Liver (tissue), 9 donors: Measurements from ENCODE around the gene RASGRP3. TPM values are rescaled to one million over a fixed set of nuclear protein-coding genes. Genes with fewer than 3 reads are reported as not detected.

Experiments used
- DNase-seq: peaks from one replicate; pipeline ENCODE4 v3.0.0-alpha.2; 2017; ENCODE audit warnings: low spot score
- H3K27ac ChIP-seq, 2 donors: one replicate each; pipeline ENCODE4 v1.7.0; 2013; ENCODE audit warnings: inconsistent platforms in 2 of 2, low read length in 2 of 2, control low read depth in 1 of 2, low read depth in 1 of 2, mild to moderate bottlenecking in 1 of 2
- H3K27me3 ChIP-seq, 4 donors: one replicate each; pipeline versions ENCODE4 v1.6.1 to v1.7.0; 2013; ENCODE audit warnings: low read length in 3 of 4, inconsistent platforms in 1 of 4, mild to moderate bottlenecking in 1 of 4, moderate library complexity in 1 of 4; ENCODE audit not compliant: control insufficient read depth in 4 of 4, insufficient read depth in 4 of 4
- H3K36me3 ChIP-seq, 4 donors: one replicate each; pipeline versions ENCODE4 v1.6.1 to v1.7.0; 2013; ENCODE audit warnings: low read length in 3 of 4, mild to moderate bottlenecking in 3 of 4, low read depth in 1 of 4, moderate library complexity in 1 of 4; ENCODE audit not compliant: control insufficient read depth in 4 of 4, insufficient read depth in 3 of 4
- H3K4me1 ChIP-seq, 4 donors: one replicate each; pipeline versions ENCODE4 v1.6.1 to v1.7.0; 2013; ENCODE audit warnings: low read length in 3 of 4, mild to moderate bottlenecking in 3 of 4, moderate library complexity in 1 of 4; ENCODE audit not compliant: control insufficient read depth in 4 of 4, insufficient read depth in 4 of 4
- H3K4me3 ChIP-seq, 3 donors: one replicate each; pipeline versions ENCODE4 v1.6.1 to v1.7.0; 2013; ENCODE audit warnings: low read length in 3 of 3, control low read depth in 1 of 3, low read depth in 1 of 3, mild to moderate bottlenecking in 1 of 3
- H3K9ac ChIP-seq, 2 donors: one replicate each; pipeline ENCODE4 v1.7.0; 2013; ENCODE audit warnings: low read length in 2 of 2, mild to moderate bottlenecking in 2 of 2, moderate library complexity in 2 of 2, control low read depth in 1 of 2, low read depth in 1 of 2
- H3K9me3 ChIP-seq, 4 donors: one replicate each; pipeline versions ENCODE4 v1.6.1 to v1.7.0; 2013; ENCODE audit warnings: low read length in 3 of 4; ENCODE audit not compliant: control insufficient read depth in 4 of 4
- ATF3 ChIP-seq: IDR thresholded peaks from 2 replicates; pipeline ENCODE4 v1.6.1; 2016; ENCODE audit warnings: antibody characterized with exemption
- FOXA2 ChIP-seq: IDR thresholded peaks from 2 replicates; pipeline ENCODE4 v1.6.1; 2016; ENCODE audit warnings: antibody characterized with exemption
- GABPA ChIP-seq, 2 donors: IDR thresholded peaks in 1 of 2; conservative IDR thresholded peaks in 1 of 2; 2 replicates each; pipeline ENCODE4 v1.6.1; 2016; ENCODE audit warnings: antibody characterized with exemption in 2 of 2, mild to moderate bottlenecking in 1 of 2, moderate library complexity in 1 of 2
- HNF4A ChIP-seq, 2 donors: conservative IDR thresholded peaks; 2 replicates each; pipeline ENCODE4 v1.6.1; 2016; ENCODE audit warnings: antibody characterized with exemption in 2 of 2, mild to moderate bottlenecking in 2 of 2
- MAX ChIP-seq: IDR thresholded peaks from 2 replicates; pipeline ENCODE4 v1.6.1; 2016; ENCODE audit warnings: antibody characterized with exemption
- RAD21 ChIP-seq, 2 donors: IDR thresholded peaks; 2 replicates each; pipeline ENCODE4 v1.6.1; 2016; ENCODE audit warnings: antibody characterized with exemption in 2 of 2, mild to moderate bottlenecking in 2 of 2
- REST ChIP-seq: IDR thresholded peaks from 2 replicates; pipeline ENCODE4 v1.6.1; 2016; ENCODE audit warnings: antibody characterized with exemption, mild to moderate bottlenecking
- RXRA ChIP-seq, 2 donors: IDR thresholded peaks; 2 replicates each; pipeline ENCODE4 v1.6.1; 2017 to 2018; ENCODE audit warnings: antibody characterized with exemption in 2 of 2, mild to moderate bottlenecking in 1 of 2
- SP1 ChIP-seq: IDR thresholded peaks from 2 replicates; pipeline ENCODE4 v1.6.1; 2018; ENCODE audit warnings: antibody characterized with exemption, mild to moderate bottlenecking
- TAF1 ChIP-seq: conservative IDR thresholded peaks from 2 replicates; pipeline ENCODE4 v1.6.1; 2016; ENCODE audit warnings: antibody characterized with exemption, mild to moderate bottlenecking
- WGBS: extraction: QIAGEN DNeasy Blood & Tissue Kit; methylation state at CpG from one replicate; pipeline ENCODE4 v1.1.7; 2013; 5-methylcytosine and 5-hydroxymethylcytosine counted together
- polyA plus RNA-seq, 2 donors: library from polyadenylated mRNA; stranded (reverse) in 1 of 2; unstranded in 1 of 2; fragments of 200-250 nt in 1 of 2; fragments of >200 nt in 1 of 2; fragmentation: Nextera tagmentation in 1 of 2; extraction: Ambion mirVana in 1 of 2; gene quantifications; one replicate each; pipeline versions ENCODE4 v1.2.1 to v1.2.3, GENCODE V29; 2013 to 2015
- total RNA-seq, 2 donors: library from RNA; depleted of rRNA; stranded (reverse); fragments of >200 nt; gene quantifications; one replicate each; pipeline ENCODE4 v1.2.3, GENCODE V29; 2014
- TF ChIP-seq, protein P1 (sequence below): IDR thresholded peaks from 2 replicates; pipeline ENCODE4 v1.6.1; 2016; ENCODE audit warnings: antibody characterized with exemption
- TF ChIP-seq, protein P2 (sequence below): fragments of 150-350 bp; IDR thresholded peaks from 2 replicates; pipeline ENCODE4 v1.5.1; 2017; ENCODE audit warnings: improper control_type of control experiment, low read depth, low read length; ENCODE audit not compliant: missing input control
- donor health status: healthy.
- donor health status: healthy.
- donor health status: healthy.
- donor health status: healthy.
- donor health status: healthy.

The RASGRP3 gene
- total and polyA plus RNA-seq, 4 donors = 1.8 to 9.9 (median 7.0) TPM

DNA sequence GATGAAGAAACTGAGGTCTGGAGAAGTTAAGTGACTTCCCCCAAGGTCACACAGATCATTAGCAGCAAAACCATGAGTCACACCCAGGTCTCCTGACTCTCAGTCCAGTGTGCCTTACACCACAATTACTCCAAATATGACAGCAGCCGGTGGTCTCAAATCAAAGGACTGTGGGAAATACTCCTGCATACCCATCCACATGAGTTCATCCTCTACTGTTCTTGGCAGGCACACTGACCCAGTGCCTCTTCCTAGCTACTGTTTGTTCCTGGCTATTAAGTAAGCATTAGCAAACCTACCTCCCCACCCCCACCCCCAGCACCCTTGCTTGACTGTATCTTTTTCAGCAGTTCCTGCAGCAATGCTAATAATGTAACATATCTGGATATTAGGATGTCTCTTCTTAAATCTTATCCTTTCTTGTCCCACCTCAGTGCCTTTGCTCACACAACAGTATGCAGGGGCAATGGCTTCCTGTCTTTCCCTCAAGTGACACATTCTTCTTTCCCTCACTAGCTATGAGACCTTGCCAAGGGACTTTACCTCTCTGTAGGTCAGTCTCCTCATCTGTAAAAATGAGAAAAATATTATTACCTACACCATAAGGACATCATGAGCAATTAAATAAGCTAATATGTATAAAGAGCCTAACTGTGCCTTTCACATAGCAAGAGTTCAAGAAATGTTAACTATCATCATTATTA lies 76.5 kb downstream of the RASGRP3 start:
- no peak overlapping the region for H3K9ac ChIP-seq
- WGBS = 41% methylated on average over 1 of the region's 1 CpG
- no peaks in the 10 kb centered on the region for H3K36me3 ChIP-seq
- no peaks in the 10 kb centered on the region for H3K27me3 ChIP-seq
- H3K27ac ChIP-seq = no peak overlapping the region
- peak in 1 of 2 donors; percentile 22 for TF ChIP-seq RXRA (IDR thresholded peaks at IDR 0.05)
- peak; percentile 16 to 34 for TF ChIP-seq HNF4A (conservative IDR thresholded peaks at IDR 0.05)
- TF ChIP-seq, protein P1, sequence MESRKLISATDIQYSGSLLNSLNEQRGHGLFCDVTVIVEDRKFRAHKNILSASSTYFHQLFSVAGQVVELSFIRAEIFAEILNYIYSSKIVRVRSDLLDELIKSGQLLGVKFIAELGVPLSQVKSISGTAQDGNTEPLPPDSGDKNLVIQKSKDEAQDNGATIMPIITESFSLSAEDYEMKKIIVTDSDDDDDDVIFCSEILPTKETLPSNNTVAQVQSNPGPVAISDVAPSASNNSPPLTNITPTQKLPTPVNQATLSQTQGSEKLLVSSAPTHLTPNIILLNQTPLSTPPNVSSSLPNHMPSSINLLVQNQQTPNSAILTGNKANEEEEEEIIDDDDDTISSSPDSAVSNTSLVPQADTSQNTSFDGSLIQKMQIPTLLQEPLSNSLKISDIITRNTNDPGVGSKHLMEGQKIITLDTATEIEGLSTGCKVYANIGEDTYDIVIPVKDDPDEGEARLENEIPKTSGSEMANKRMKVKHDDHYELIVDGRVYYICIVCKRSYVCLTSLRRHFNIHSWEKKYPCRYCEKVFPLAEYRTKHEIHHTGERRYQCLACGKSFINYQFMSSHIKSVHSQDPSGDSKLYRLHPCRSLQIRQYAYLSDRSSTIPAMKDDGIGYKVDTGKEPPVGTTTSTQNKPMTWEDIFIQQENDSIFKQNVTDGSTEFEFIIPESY = no peak
- DNase-seq = peak; percentile 40
- H3K9me3 ChIP-seq = no peaks in the 10 kb centered on the region
- H3K4me1 ChIP-seq = peaks cover 0 to 8% (median 2%) of the 10 kb centered on the region in 4 donors
- H3K4me3 ChIP-seq = no peak overlapping the region

- TF ChIP-seq, protein P2, sequence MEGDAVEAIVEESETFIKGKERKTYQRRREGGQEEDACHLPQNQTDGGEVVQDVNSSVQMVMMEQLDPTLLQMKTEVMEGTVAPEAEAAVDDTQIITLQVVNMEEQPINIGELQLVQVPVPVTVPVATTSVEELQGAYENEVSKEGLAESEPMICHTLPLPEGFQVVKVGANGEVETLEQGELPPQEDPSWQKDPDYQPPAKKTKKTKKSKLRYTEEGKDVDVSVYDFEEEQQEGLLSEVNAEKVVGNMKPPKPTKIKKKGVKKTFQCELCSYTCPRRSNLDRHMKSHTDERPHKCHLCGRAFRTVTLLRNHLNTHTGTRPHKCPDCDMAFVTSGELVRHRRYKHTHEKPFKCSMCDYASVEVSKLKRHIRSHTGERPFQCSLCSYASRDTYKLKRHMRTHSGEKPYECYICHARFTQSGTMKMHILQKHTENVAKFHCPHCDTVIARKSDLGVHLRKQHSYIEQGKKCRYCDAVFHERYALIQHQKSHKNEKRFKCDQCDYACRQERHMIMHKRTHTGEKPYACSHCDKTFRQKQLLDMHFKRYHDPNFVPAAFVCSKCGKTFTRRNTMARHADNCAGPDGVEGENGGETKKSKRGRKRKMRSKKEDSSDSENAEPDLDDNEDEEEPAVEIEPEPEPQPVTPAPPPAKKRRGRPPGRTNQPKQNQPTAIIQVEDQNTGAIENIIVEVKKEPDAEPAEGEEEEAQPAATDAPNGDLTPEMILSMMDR = no peak
- TF ChIP-seq RAD21 (IDR thresholded peaks at IDR 0.05) = no peak
- no peak for TF ChIP-seq SP1
- no peak for TF ChIP-seq REST
- TF ChIP-seq MAX = no peak
- no peak for TF ChIP-seq TAF1
- TF ChIP-seq, protein P1 = no peak
- no peak for TF ChIP-seq HNF4A (conservative IDR thresholded peaks at IDR 0.05)
- TF ChIP-seq ATF3 = no peak
- TF ChIP-seq GABPA (IDR thresholded peaks at IDR 0.05 in 1 of 2, conservative IDR thresholded peaks at IDR 0.05 in 1 of 2) = no peak
- no peak for TF ChIP-seq RXRA (IDR thresholded peaks at IDR 0.05)
- TF ChIP-seq FOXA2 = no peak
- H3K9me3 ChIP-seq = no peaks in the 10 kb centered on the region
- WGBS = 77% methylated on average over 3 of the region's 3 CpGs
- H3K4me1 ChIP-seq = peaks cover 0 to 8% (median 2%) of the 10 kb centered on the region in 4 donors
- no peaks in the 10 kb centered on the region for H3K27me3 ChIP-seq
- peak overlapping the region in 1 of 2 donors; percentile 38 for H3K27ac ChIP-seq
- no peak overlapping the region for H3K9ac ChIP-seq
- DNase-seq = no peak
- no peak overlapping the region for H3K4me3 ChIP-seq
- no peaks in the 10 kb centered on the region for H3K36me3 ChIP-seq
Observed at GRCh38 chr2:33555681-33556080, 79.2 kb downstream of the RASGRP3 start.
